Keratinocyte (primary cell): Measurements from ENCODE around the gene PODN.

Source experiments
- EZH2 ChIP-seq: IDR thresholded peaks from one replicate; pipeline ENCODE4 v1.6.1; 2012; ENCODE audit warnings: inconsistent platforms, mild to moderate bottlenecking, low read length, moderate library complexity
- TF ChIP-seq, protein P1 (sequence below), 3 experiments: IDR thresholded peaks in 1 of 3; conservative IDR thresholded peaks in 1 of 3; optimal IDR thresholded peaks in 1 of 3; 2 replicates in 2 of 3; 3 replicates in 1 of 3; pipeline versions ENCODE3 to v1.5.1; 2011; ENCODE audit warnings: low read length in 3 of 3, mild to moderate bottlenecking in 3 of 3, moderate library complexity in 2 of 3, control low read depth in 1 of 3, inconsistent platforms in 1 of 3; ENCODE audit not compliant: insufficient read depth in 2 of 3; ENCODE audit errors: extremely low read depth in 1 of 3

DNA sequence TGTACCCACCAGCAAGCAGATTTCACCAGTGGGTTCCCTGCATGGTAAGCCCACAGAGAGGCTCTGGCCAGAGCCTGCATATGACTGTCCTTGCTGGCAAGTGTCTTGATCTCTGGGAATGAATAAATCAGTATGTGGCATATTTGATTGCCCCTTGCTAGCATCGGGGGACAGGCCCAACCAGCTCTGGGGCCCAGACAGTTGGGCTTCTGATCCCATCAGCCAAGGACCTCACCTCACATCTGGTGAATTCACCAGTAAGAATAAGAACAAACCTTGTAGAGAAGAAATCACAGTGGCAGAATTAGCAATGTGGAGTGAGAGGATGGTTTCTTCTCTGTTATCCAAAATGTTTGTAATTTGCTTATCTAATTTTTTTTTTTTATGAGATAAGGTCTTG, 64.5 kb downstream of the PODN start:
- TF ChIP-seq, protein P1, sequence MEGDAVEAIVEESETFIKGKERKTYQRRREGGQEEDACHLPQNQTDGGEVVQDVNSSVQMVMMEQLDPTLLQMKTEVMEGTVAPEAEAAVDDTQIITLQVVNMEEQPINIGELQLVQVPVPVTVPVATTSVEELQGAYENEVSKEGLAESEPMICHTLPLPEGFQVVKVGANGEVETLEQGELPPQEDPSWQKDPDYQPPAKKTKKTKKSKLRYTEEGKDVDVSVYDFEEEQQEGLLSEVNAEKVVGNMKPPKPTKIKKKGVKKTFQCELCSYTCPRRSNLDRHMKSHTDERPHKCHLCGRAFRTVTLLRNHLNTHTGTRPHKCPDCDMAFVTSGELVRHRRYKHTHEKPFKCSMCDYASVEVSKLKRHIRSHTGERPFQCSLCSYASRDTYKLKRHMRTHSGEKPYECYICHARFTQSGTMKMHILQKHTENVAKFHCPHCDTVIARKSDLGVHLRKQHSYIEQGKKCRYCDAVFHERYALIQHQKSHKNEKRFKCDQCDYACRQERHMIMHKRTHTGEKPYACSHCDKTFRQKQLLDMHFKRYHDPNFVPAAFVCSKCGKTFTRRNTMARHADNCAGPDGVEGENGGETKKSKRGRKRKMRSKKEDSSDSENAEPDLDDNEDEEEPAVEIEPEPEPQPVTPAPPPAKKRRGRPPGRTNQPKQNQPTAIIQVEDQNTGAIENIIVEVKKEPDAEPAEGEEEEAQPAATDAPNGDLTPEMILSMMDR (optimal IDR thresholded peaks at IDR 0.05 in 1 of 3, IDR thresholded peaks at IDR 0.05 in 1 of 3, conservative IDR thresholded peaks at IDR 0.05 in 1 of 3; ENCODE audit: extremely low read depth in 1 of 3, insufficient read depth in 2 of 3, low read length in 3 of 3) = no peak
- TF ChIP-seq EZH2 = no peak
